ENCODE measurements around the gene BARHL2.

Gene BARHL2

GRCh38 chr1:90710579-90711536, 6.2 kb downstream of the BARHL2 start:
- DNase-seq (ENCODE audit: low read depth): no peak

DNA sequence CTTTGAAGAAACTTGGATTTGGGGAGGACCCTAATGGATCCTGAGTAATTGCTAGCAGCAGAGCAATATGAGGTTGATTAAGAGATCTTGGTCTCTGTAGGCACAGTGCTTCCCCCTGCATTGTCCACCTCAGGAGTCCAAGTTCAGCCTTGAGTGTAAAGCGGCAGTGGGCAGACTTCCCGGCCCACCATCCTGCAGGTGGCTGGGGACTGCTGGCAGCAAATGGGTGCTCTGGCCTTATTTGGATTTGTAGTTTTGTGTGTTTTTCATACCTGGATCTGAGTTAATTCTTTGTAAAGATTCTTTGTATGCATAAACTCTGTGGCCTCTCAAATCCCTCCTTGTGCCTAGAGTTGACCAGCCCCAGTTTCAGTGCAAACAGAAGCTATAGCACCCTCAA, 7.6 kb downstream of the BARHL2 start:
- no peak for DNase-seq (ENCODE audit: low read depth)

DNA sequence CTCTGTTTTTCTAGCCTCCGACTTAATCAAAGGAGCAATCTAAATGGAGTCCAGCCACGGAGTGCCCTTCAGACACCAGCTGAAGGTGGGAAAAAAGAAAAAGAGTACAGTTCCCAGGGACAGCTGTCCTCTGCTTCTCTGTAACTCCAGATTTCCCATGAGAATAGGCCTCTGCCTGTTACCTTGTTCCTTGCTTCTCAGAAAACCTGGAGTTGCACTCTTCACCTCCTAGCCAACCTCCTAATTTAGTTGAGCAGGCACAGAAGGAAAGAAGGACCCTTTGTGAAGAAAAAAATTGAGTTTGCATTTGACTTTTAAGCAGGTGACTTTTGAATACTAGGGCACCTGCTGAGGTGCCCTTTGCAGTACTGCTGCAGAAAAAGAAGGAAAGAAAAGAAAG, 8.3 kb downstream of the BARHL2 start:
- DNase-seq (ENCODE audit: low read depth): no peak

DNA sequence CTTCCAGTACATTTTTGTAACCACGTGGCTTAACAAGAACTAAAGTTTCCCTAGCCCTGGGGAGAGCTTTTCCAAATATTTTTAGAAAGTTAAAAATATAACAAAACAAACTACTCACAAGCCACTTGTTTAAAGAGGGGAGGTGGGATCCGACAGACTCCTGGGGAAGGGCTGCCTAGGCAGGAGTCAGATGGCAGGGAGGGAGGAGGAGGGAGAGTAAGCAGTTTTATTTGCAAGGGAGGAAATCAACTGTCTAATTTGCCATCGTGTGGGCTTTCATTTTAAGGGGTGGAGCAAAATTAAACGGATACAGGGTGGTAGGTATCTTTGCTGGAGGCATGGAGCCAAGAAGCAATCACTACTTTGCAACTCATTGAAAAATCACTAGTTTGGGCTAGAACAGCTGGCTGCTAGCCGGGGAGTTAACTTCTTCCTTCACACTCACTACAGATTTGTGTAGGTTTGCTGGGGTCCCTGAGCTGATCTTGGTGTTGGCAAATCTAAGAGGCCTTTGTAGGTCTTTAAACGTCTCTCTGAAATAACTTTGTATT, 8.8 kb downstream of the BARHL2 start:
- DNase-seq (ENCODE audit: low read depth): no peak

DNA sequence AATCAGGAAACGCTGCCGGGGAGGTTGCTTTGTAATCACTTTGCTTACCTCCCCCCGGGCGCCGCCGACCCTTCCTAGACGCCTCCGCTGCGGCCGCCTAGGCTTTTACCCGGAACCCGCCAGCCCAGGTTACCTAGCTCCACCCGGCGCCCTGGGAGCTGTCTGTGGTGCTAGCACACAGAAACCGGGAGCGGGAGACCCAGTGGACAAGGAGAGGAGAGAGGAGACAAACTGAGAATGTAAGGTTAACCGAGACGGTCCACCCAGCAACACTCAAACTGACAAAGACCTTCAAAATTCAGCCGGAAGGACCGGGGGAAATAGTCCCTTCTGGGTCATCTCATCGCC, 9.8 kb downstream of the BARHL2 start:
- DNase-seq (ENCODE audit: low read depth): no peak

GRCh38 chr1:90706437-90707362, 10.4 kb downstream of the BARHL2 start:
- no peak for DNase-seq (ENCODE audit: low read depth)

GRCh38 chr1:90705956-90706355, 11.1 kb downstream of the BARHL2 start:
- DNase-seq (ENCODE audit: low read depth): no peak

GRCh38 chr1:90704817-90705216, 12.3 kb downstream of the BARHL2 start:
- no peak for DNase-seq (ENCODE audit: low read depth)

- no peak for DNase-seq (ENCODE audit: low read depth)
Observed at GRCh38 chr1:90694846-90695245, 22.3 kb downstream of the BARHL2 start.

GRCh38 chr1:90687747-90688146, 29.4 kb downstream of the BARHL2 start:
- DNase-seq (ENCODE audit: low read depth): no peak

DNA sequence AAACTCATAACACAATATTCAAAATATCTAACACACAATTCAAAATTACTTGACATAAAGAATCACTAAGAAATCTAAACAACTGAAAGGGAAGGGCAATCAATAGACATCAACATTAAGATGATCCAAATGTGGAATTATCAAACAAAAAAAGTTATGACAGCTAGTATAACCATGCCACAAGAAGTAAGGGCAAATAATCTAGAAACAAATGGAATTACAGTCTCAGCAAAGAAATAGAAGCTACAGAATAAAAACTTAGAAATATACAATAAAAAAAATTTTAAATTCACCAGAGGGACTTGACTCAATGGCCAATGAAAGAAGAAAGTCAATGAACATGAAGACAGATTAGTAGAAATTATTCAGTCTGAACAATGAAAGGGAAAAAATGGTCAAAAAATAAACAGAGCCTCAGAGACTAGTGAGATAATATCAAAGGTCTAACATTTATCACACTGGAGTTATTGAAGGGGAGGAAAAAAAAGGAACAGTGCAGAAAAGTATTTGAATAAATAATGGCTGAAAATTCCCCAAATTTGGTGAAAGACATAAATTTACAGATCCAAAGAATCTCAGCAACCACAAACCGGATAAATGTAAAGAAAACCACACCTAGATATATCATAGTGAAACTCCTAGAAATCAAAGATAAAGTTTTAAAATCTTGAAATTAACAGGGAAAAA, 41.8 kb downstream of the BARHL2 start:
- DNase-seq (ENCODE audit: low read depth): no peak

DNA sequence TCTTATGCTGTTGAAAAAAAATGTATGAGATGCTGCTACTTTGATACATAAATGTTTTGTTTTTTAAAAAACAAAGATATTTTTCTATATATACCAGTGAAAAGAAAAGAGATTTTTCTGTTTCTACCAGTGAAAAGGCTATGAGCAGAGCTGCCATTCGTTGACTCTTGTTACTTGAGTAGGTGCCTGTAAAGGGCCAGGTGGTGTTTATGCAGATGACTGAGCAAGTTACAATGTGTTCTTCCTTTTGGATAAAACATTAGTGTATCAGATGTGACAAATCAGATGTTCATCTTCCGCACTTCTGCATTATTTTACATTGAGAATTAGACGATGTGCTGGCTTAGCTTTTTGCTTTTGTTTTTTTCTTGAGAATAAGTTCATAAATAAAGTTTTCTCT, 45.4 kb downstream of the BARHL2 start:
- DNase-seq (ENCODE audit: low read depth): no peak

DNA sequence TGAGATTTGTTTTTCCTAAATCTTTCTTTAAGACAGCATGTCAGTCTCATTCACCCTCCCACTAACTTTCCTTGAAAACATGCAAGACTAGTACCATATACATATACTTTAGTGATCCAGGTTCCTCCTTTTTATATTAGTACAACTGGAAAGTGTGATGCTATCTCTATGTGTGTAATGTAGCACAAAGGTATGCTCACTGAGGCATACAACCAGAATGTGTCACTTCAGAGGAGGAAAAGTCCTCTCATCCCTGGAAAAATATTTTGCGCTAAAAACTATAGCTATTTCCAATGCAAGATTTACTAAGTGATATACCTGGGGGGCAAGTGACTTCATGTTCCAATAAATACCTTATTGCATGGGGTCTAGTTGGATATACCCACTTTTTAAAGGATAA, 45.9 kb downstream of the BARHL2 start:
- no peak for DNase-seq (ENCODE audit: low read depth)

Data from stimulated activated CD8-positive, alpha-beta memory T cell treated with anti-CD3 and anti-CD28 coated beads, Interleukin-7, amount 100 ng/mL, for 24 hours (primary cell).